IMR-90 (cell line): ENCODE results near the gene ZFHX3. TPM values are rescaled to one million over a fixed set of nuclear protein-coding genes. Genes with fewer than 3 reads are reported as not detected.

Experiments used
- ATAC-seq: fragments of 200-7000 bp; cut with Tn5 transposase; 2 replicates; pipeline ENCODE4 v1.9.1; 2020; ENCODE audit warnings: low read depth, mild to moderate bottlenecking, moderate library complexity
- BruUV-seq: library from RNA; stranded (reverse); fragments of 400-500 nt; replicated peaks from 2 replicates; lab custom pipeline; 2021; lab: Mats Ljungman, UMichigan
- CTCF ChIA-PET: fragments of 300-600 bp; formaldehyde crosslinking; extraction: SDS; loops from one replicate; lab custom pipeline; 2021; ENCODE audit warnings: antibody characterized with exemption; lab: Yijun Ruan, JAX
- POLR2A ChIA-PET: fragments of 300-600 bp; sonication (Branson Sonifier 250); formaldehyde crosslinking; loops from one replicate; lab custom pipeline; 2022; ENCODE audit warnings: antibody characterized with exemption; ENCODE audit not compliant: unreplicated experiment; lab: Charles Lee
- DNase-seq: peaks from one replicate; pipeline ENCODE4 v3.0.0; 2013
- H2AFZ ChIP-seq: replicated peaks from 2 replicates; pipeline ENCODE3; 2013; ENCODE audit warnings: low read length, mild to moderate bottlenecking; ENCODE audit not compliant: poor library complexity
- H2AK5ac ChIP-seq: 2 replicates; pipeline ENCODE4 v1.6.1; 2013; ENCODE audit warnings: low read depth, low read length, inconsistent platforms
- H2AK9ac ChIP-seq: replicated peaks from 2 replicates; pipeline ENCODE3; 2013; ENCODE audit warnings: mild to moderate bottlenecking, low read depth, low read length, moderate library complexity; ENCODE audit not compliant: poor library complexity
- H2BK120ac ChIP-seq: 2 replicates; pipeline ENCODE4 v1.6.1; 2013; ENCODE audit warnings: low read depth, low read length, inconsistent platforms
- H2BK15ac ChIP-seq: 3 replicates; pipeline ENCODE4 v1.6.1; 2013; ENCODE audit warnings: low read depth, low read length, inconsistent platforms
- H2BK20ac ChIP-seq: 2 replicates; pipeline ENCODE4 v1.6.1; 2013; ENCODE audit warnings: low read depth, mild to moderate bottlenecking, inconsistent platforms, low read length, moderate library complexity
- H2BK5ac ChIP-seq: 2 replicates; pipeline ENCODE4 v1.6.1; 2013; ENCODE audit warnings: mild to moderate bottlenecking, low read depth, low read length, inconsistent platforms; ENCODE audit not compliant: poor library complexity, severe bottlenecking
- H3K14ac ChIP-seq: replicated peaks from 2 replicates; pipeline ENCODE4 v1.6.1; 2013; ENCODE audit warnings: low read depth, low read length, inconsistent platforms
- H3K18ac ChIP-seq: 2 replicates; pipeline ENCODE4 v1.6.1; 2013; ENCODE audit warnings: low read depth, low read length, control low read depth
- H3K23ac ChIP-seq: 2 replicates; pipeline ENCODE4 v1.6.1; 2013; ENCODE audit warnings: low read depth, low read length, inconsistent platforms
- H3K27ac ChIP-seq: 2 replicates; pipeline ENCODE4 v1.5.1; 2013; ENCODE audit warnings: mild to moderate bottlenecking, control low read depth, low read length; ENCODE audit not compliant: insufficient read depth
- H3K27me3 ChIP-seq: 2 replicates; pipeline ENCODE4 v1.6.1; 2013; ENCODE audit warnings: low read length; ENCODE audit not compliant: control insufficient read depth, insufficient read depth
- H3K36me3 ChIP-seq: 2 replicates; pipeline ENCODE4 v1.6.1; 2013; ENCODE audit warnings: low read length, mixed read lengths; ENCODE audit not compliant: control insufficient read depth, insufficient read depth
- H3K4ac ChIP-seq: 2 replicates; pipeline ENCODE4 v1.6.1; 2013; ENCODE audit warnings: low read depth, low read length, inconsistent platforms
- H3K4me1 ChIP-seq: 2 replicates; pipeline ENCODE4 v1.6.1; 2013; ENCODE audit warnings: low read length, mixed read lengths; ENCODE audit not compliant: control insufficient read depth, insufficient read depth
- H3K4me2 ChIP-seq: 2 replicates; pipeline ENCODE4 v1.6.1; 2013; ENCODE audit warnings: low read depth, mild to moderate bottlenecking, control low read depth, low read length, moderate library complexity
- H3K4me3 ChIP-seq: 2 replicates; pipeline ENCODE4 v1.5.1; 2013; ENCODE audit warnings: low read depth, mild to moderate bottlenecking, control low read depth, low read length, moderate library complexity; ENCODE audit not compliant: insufficient read depth
- H3K56ac ChIP-seq: 2 replicates; pipeline ENCODE4 v1.6.1; 2013; ENCODE audit warnings: low read length, inconsistent platforms; ENCODE audit not compliant: insufficient read depth; ENCODE audit errors: extremely low read depth
- H3K79me1 ChIP-seq, 2 experiments: 2 replicates each; pipeline ENCODE4 v1.6.1; 2013; ENCODE audit warnings: low read length in 2 of 2, inconsistent platforms in 1 of 2, low read depth in 1 of 2
- H3K9ac ChIP-seq: 2 replicates; pipeline ENCODE4 v1.6.1; 2013; ENCODE audit warnings: low read depth, low read length, control low read depth
- H3K9me1 ChIP-seq: 2 replicates; pipeline ENCODE4 v1.6.1; 2013; ENCODE audit warnings: low read length, inconsistent platforms; ENCODE audit not compliant: insufficient read depth
- H3K9me3 ChIP-seq: 2 replicates; pipeline ENCODE4 v1.6.1; 2013; ENCODE audit warnings: low read length; ENCODE audit not compliant: control insufficient read depth, insufficient read depth
- H4K20me1 ChIP-seq: 2 replicates; pipeline ENCODE4 v1.6.1; 2013; ENCODE audit warnings: low read length, inconsistent platforms; ENCODE audit not compliant: insufficient read depth
- H4K5ac ChIP-seq: 2 replicates; pipeline ENCODE4 v1.6.1; 2013; ENCODE audit warnings: mild to moderate bottlenecking, low read depth, low read length, control low read depth
- H4K8ac ChIP-seq, 2 experiments: 2 replicates each; pipeline ENCODE4 v1.6.1; 2013; ENCODE audit warnings: low read depth in 2 of 2, low read length in 2 of 2, control low read depth in 1 of 2, inconsistent platforms in 1 of 2
- H4K91ac ChIP-seq: 2 replicates; pipeline ENCODE4 v1.6.1; 2013; ENCODE audit warnings: low read depth, low read length, inconsistent platforms; ENCODE audit not compliant: insufficient read depth
- CEBPB ChIP-seq: IDR thresholded peaks from 2 replicates; pipeline ENCODE4 v1.6.1; 2012; ENCODE audit warnings: low read depth, low read length, improper control_type of control experiment
- CHD1 ChIP-seq: IDR thresholded peaks from 2 replicates; pipeline ENCODE4 v1.6.1; 2012; ENCODE audit warnings: low read depth, low read length, improper control_type of control experiment
- CTCF ChIP-seq: conservative IDR thresholded peaks from 2 replicates; pipeline ENCODE4 v1.5.1; 2012; ENCODE audit warnings: mild to moderate bottlenecking, low read depth, low read length, improper control_type of control experiment
- FOS ChIP-seq: fragments of 150-350 bp; IDR thresholded peaks from 2 replicates; pipeline ENCODE4 v1.6.1; 2016; ENCODE audit warnings: low read depth, low read length
- MAFK ChIP-seq: IDR thresholded peaks from 2 replicates; pipeline ENCODE4 v1.6.1; 2012; ENCODE audit warnings: low read depth, low read length, improper control_type of control experiment
- MAZ ChIP-seq: IDR thresholded peaks from 2 replicates; pipeline ENCODE4 v1.6.1; 2012; ENCODE audit warnings: low read depth, mild to moderate bottlenecking, low read length, improper control_type of control experiment, moderate library complexity, borderline replicate concordance
- MXI1 ChIP-seq: IDR thresholded peaks from 2 replicates; pipeline ENCODE4 v1.6.1; 2012; ENCODE audit warnings: low read depth, mild to moderate bottlenecking, low read length, moderate library complexity, borderline replicate concordance
- NFE2L2 ChIP-seq: fragments of 150-350 bp; IDR thresholded peaks from 2 replicates; pipeline ENCODE4 v1.6.1; 2016; ENCODE audit warnings: low read depth, mild to moderate bottlenecking, low read length
- POLR2A ChIP-seq: IDR thresholded peaks from 2 replicates; pipeline ENCODE4 v1.6.1; 2012; ENCODE audit warnings: mild to moderate bottlenecking, low read depth, low read length
- RAD21 ChIP-seq: IDR thresholded peaks from 2 replicates; pipeline ENCODE4 v1.6.1; 2012; ENCODE audit warnings: low read length, improper control_type of control experiment
- RFX5 ChIP-seq: IDR thresholded peaks from 2 replicates; pipeline ENCODE4 v1.8.0; 2012; ENCODE audit warnings: low read depth, mild to moderate bottlenecking, low read length, moderate library complexity
- SMC3 ChIP-seq: fragments of 150-350 bp; IDR thresholded peaks from 2 replicates; pipeline ENCODE4 v1.6.1; 2016; ENCODE audit warnings: low read depth, mild to moderate bottlenecking, antibody characterized with exemption, low read length, moderate library complexity
- WGBS, 2 experiments: methylation state at CpG; one replicate each; pipeline versions ENCODE4 v1.1.5 to v1.1.7; 2013; ENCODE audit warnings: missing lambda C conversion rate in 2 of 2; ENCODE audit not compliant: insufficient read length in 1 of 2; ENCODE audit errors: extremely low coverage in 2 of 2; 5-methylcytosine and 5-hydroxymethylcytosine counted together
- dilution Hi-C: fragments of 300-500 bp; cut with HindIII; formaldehyde crosslinking; loops from one replicate; pipeline ENCODE4 v1.14.3; 2018; ENCODE audit warnings: low sequenced_read_pairs; ENCODE audit not compliant: unreplicated experiment
- in situ Hi-C: fragments of 300-500 bp; cut with MboI; formaldehyde crosslinking; loops from 3 replicates; pipeline ENCODE4 v1.14.3; 2019; ENCODE audit warnings: low sequenced_read_pairs, inconsistent platforms, mixed read lengths
- intact Hi-C: fragments of 100-400 bp; cut with micrococcal nuclease; formaldehyde crosslinking; loops from 2 replicates; pipeline ENCODE4 v1.10.0; 2022
- polyA plus RNA-seq, 3 experiments: library from polyadenylated mRNA; depleted of rRNA; stranded (reverse); fragments of >200 nt; gene quantifications; 2 replicates each; pipeline ENCODE4 v1.2.3, GENCODE V29; 2012; ENCODE audit warnings: low replicate concordance in 1 of 3
- total RNA-seq: library from RNA; depleted of rRNA; stranded (reverse); fragments of >200 nt; gene quantifications from 2 replicates; pipeline ENCODE4 v1.2.3, GENCODE V29; 2012
- TF ChIP-seq, protein P1 (sequence below): fragments of 150-350 bp; IDR thresholded peaks from 2 replicates; pipeline ENCODE4 v1.6.1; 2016; ENCODE audit warnings: low read depth, mild to moderate bottlenecking, low read length, moderate library complexity, borderline replicate concordance
- TF ChIP-seq, protein P2 (sequence below): fragments of 150-350 bp; IDR thresholded peaks from 2 replicates; pipeline ENCODE4 v1.6.1; 2017; ENCODE audit warnings: mild to moderate bottlenecking, antibody characterized with exemption, low read length, low read depth

The ZFHX3 gene
- total and polyA plus RNA-seq, 2 of the 4 experiments (the other 2 are of a cell fraction): 1.4 to 1.7 TPM

DNA sequence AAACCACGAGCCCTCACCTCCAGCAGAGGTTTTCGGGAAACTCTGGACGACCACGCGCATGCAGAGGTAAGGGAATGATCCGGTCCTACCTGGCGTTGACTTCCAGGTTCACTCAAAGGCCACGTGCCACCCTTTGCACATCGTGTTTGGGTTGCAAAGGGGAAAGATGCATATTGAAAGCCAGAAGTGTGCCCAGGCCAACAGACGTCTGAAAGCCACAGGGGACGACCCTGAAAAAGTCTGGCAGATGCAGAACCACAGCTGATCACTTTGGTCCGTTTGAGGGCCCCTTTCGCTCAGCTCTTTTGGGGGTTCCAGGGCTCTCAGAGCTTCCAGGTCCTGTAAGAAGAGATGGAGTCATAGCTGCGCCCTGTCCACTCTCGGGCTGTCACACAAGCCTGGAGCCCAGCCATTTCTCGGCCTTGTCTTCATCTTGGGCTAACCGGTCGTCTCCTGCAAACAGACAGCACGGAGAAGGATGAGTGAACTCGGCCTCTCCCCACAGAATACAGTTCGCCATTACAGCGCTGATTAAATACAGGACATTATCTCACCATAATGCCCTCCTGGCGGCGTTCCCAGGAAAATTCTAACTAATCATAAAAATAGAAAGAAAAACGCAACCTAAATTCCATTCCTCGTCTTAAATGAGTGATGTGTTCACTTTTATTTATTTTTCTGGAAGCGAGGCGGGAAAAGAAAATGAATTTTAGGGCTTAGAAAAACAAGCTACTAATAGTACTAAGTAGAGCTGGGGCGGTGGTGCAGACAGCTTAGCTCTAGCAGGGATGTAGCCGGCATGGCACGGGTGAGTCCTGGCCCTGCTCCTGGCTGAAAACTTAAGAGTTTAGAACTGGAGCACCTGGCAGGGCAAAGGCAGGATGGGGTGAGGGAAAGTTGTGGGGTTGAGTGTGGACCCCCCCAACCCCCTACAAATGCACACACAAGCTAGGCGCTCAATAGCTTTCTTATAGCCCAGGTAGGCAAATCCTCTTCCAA lies 45.5 kb upstream of the ZFHX3 start:
- H3K36me3 ChIP-seq: no peaks in the 10 kb centered on the region
- no peak overlapping the region for H4K5ac ChIP-seq
- ChIA-PET POLR2A (no interaction called here), CTCF (no interaction called here)
- intact Hi-C loops: no loop called here
- no peak overlapping the region for H4K8ac ChIP-seq
- no peak overlapping the region for H3K27ac ChIP-seq
- no peak overlapping the region for H2BK15ac ChIP-seq
- no peaks in the 10 kb centered on the region for H4K20me1 ChIP-seq
- no peak overlapping the region for H2BK20ac ChIP-seq
- dilution Hi-C loops: no loop called here
- BruUV-seq: no TSS peak
- H3K9ac ChIP-seq: no peak overlapping the region
- no peak overlapping the region for H4K91ac ChIP-seq
- no peaks in the 10 kb centered on the region for H3K9me3 ChIP-seq
- in situ Hi-C loops: no loop called here
- H3K56ac ChIP-seq: no peak overlapping the region
- H3K18ac ChIP-seq: no peak overlapping the region
- no peak overlapping the region for H2AK9ac ChIP-seq
- no peak overlapping the region for H2BK120ac ChIP-seq
- ATAC-seq: peak; percentile 80
- TF ChIP-seq RFX5 (no peak), MAZ (no peak), CEBPB (no peak), FOS (no peak), MAFK (no peak), RAD21 (no peak), CTCF (no peak), POLR2A (no peak), NFE2L2 (no peak), CHD1 (no peak), SMC3 (no peak), MXI1 (no peak)
- TF ChIP-seq, protein P1, sequence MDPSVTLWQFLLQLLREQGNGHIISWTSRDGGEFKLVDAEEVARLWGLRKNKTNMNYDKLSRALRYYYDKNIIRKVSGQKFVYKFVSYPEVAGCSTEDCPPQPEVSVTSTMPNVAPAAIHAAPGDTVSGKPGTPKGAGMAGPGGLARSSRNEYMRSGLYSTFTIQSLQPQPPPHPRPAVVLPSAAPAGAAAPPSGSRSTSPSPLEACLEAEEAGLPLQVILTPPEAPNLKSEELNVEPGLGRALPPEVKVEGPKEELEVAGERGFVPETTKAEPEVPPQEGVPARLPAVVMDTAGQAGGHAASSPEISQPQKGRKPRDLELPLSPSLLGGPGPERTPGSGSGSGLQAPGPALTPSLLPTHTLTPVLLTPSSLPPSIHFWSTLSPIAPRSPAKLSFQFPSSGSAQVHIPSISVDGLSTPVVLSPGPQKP: no peak
- TF ChIP-seq, protein P2, sequence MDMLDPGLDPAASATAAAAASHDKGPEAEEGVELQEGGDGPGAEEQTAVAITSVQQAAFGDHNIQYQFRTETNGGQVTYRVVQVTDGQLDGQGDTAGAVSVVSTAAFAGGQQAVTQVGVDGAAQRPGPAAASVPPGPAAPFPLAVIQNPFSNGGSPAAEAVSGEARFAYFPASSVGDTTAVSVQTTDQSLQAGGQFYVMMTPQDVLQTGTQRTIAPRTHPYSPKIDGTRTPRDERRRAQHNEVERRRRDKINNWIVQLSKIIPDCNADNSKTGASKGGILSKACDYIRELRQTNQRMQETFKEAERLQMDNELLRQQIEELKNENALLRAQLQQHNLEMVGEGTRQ: no peak
- peak overlapping the region; percentile 75 for H2AFZ ChIP-seq
- peaks cover 3% of the 10 kb centered on the region; the same call in 1 of the 2 replicates for H3K9me1 ChIP-seq
- H3K4me2 ChIP-seq: no peak overlapping the region
- H2AK5ac ChIP-seq: no peak overlapping the region
- H3K4ac ChIP-seq: no peak overlapping the region
- H3K23ac ChIP-seq: no peak overlapping the region
- no peak overlapping the region for H3K14ac ChIP-seq
- no peak overlapping the region for H2BK5ac ChIP-seq
- H3K4me3 ChIP-seq: no peak overlapping the region
- peak; percentile 54 for DNase-seq
- H3K4me1 ChIP-seq: peaks cover 7% of the 10 kb centered on the region; the same call in 1 of the 2 replicates
- 66% methylated on average over 11 of the region's 32 CpGs; no CpG with 5 or more reads in 1 of the 2 experiments for WGBS, 2 experiments
- H3K79me1 ChIP-seq: no peaks in the 10 kb centered on the region
- no peaks in the 10 kb centered on the region; the same call in 1 of the 2 replicates for H3K27me3 ChIP-seq
